ENCODE measurements around the gene SFTPB.

The SFTPB gene

GRCh38 chr2:85702172-85702571 is 34.2 kb upstream of the SFTPB start:
- no peak for DNase-seq

GRCh38 chr2:85699325-85699724 is 31.3 kb upstream of the SFTPB start:
- DNase-seq = no peak

GRCh38 chr2:85698880-85699254 is 30.9 kb upstream of the SFTPB start:
- DNase-seq = no peak

- no peak for DNase-seq
Measured at GRCh38 chr2:85698184-85698879, 30.3 kb upstream of the SFTPB start.

- DNase-seq = no peak
Measured at GRCh38 chr2:85697716-85698115, 29.7 kb upstream of the SFTPB start.

GRCh38 chr2:85697096-85697495 is 29.1 kb upstream of the SFTPB start:
- no peak for DNase-seq

- no peak for DNase-seq
Measured at GRCh38 chr2:85695691-85696668, 28.0 kb upstream of the SFTPB start.

- no peak for DNase-seq
Measured at GRCh38 chr2:85695121-85695520, 27.1 kb upstream of the SFTPB start.

GRCh38 chr2:85694052-85695025 is 26.3 kb upstream of the SFTPB start, which contains the start of gene GNLY:
TSS of gene GNLY (plus strand) at chr2:85694358. CDS start at chr2:85694419, 61 bp downstream.
- DNase-seq = peak; percentile 66

- DNase-seq = peak; percentile 58
Measured at GRCh38 chr2:85692039-85692645, 24.1 kb upstream of the SFTPB start.

GRCh38 chr2:85690932-85691331 is 22.9 kb upstream of the SFTPB start:
- DNase-seq = no peak

- peak; percentile 57 for DNase-seq
Measured at GRCh38 chr2:85684806-85685205, 16.8 kb upstream of the SFTPB start.

- no peak for DNase-seq
Measured at GRCh38 chr2:85684380-85684779, 16.4 kb upstream of the SFTPB start.

GRCh38 chr2:85682378-85682777 is 14.4 kb upstream of the SFTPB start:
- no peak for DNase-seq

GRCh38 chr2:85681776-85682175 is 13.8 kb upstream of the SFTPB start:
- DNase-seq = no peak

- DNase-seq = peak; percentile 22
Measured at GRCh38 chr2:85681372-85681763, 13.4 kb upstream of the SFTPB start.

GRCh38 chr2:85680707-85681371 is 12.8 kb upstream of the SFTPB start:
- DNase-seq = no peak

GRCh38 chr2:85678794-85679672 is 11.0 kb upstream of the SFTPB start:
- DNase-seq = peak; percentile 70

- DNase-seq = no peak
Measured at GRCh38 chr2:85678377-85678776, 10.4 kb upstream of the SFTPB start.

GRCh38 chr2:85675866-85676548 is 8.0 kb upstream of the SFTPB start:
- DNase-seq = no peak

Measured in NK-92 treated with Interleukin-12 subunit alpha and Interleukin-12 subunit beta, amount 100 ng/mL, for 24 hours (cell line).